Umbilical cord (tissue), 2 donors: ENCODE measurements around the gene SH3GL3. TPM values are rescaled to one million over a fixed set of nuclear protein-coding genes. Genes with fewer than 3 reads are reported as not detected.

Source experiments
- DNase-seq: peaks from one replicate; pipeline ENCODE4 v3.0.0-alpha.2; 2015; ENCODE audit warnings: low spot score
- total RNA-seq: library from RNA; depleted of rRNA; stranded (reverse); fragments of >200 nt; gene quantifications from one replicate; pipeline ENCODE4 v1.2.3, GENCODE V29; 2014; ENCODE audit warnings: low replicate concordance; ENCODE audit not compliant: insufficient read depth

The SH3GL3 gene
- total RNA-seq, 1 donor from 2014 or later = 24.8 TPM

- DNase-seq = peak; percentile 23
These were observed 118.5 kb downstream of the SH3GL3 start for GRCh38 chr15:83565553-83566159.

GRCh38 chr15:83567318-83567717, 120.2 kb downstream of the SH3GL3 start:
- no peak for DNase-seq

GRCh38 chr15:83569341-83569740, 122.2 kb downstream of the SH3GL3 start:
- DNase-seq = no peak

- no peak for DNase-seq
These were observed 123.6 kb downstream of the SH3GL3 start for GRCh38 chr15:83570756-83571155.

- DNase-seq = peak; percentile 49
These were observed 124.9 kb downstream of the SH3GL3 start for GRCh38 chr15:83571820-83572707.

- DNase-seq = no peak
These were observed 127.2 kb downstream of the SH3GL3 start for GRCh38 chr15:83574345-83574744.

GRCh38 chr15:83578691-83579090, 131.6 kb downstream of the SH3GL3 start:
- peak; percentile 36 for DNase-seq

GRCh38 chr15:83581381-83581780, 134.2 kb downstream of the SH3GL3 start:
- DNase-seq = no peak

GRCh38 chr15:83582381-83582780, 135.2 kb downstream of the SH3GL3 start:
- DNase-seq = peak; percentile 18

GRCh38 chr15:83585601-83586335, 138.6 kb downstream of the SH3GL3 start:
- peak; percentile 79 for DNase-seq

- DNase-seq = no peak
These were observed 139.9 kb downstream of the SH3GL3 start for GRCh38 chr15:83587091-83587490.

- DNase-seq = no peak
These were observed 141.3 kb downstream of the SH3GL3 start for GRCh38 chr15:83588441-83588840.

- peak; percentile 65 for DNase-seq
These were observed 145.4 kb downstream of the SH3GL3 start for GRCh38 chr15:83592370-83593040.

GRCh38 chr15:83595191-83595590, 148.1 kb downstream of the SH3GL3 start:
- no peak for DNase-seq

GRCh38 chr15:83598031-83598430, 150.9 kb downstream of the SH3GL3 start:
- DNase-seq = no peak

GRCh38 chr15:83602021-83602420, 154.9 kb downstream of the SH3GL3 start:
- no peak for DNase-seq

- DNase-seq = no peak
These were observed 157.4 kb downstream of the SH3GL3 start for GRCh38 chr15:83604549-83604948.

GRCh38 chr15:83605111-83605945, 158.2 kb downstream of the SH3GL3 start:
- DNase-seq = peak; percentile 16

- no peak for DNase-seq
These were observed 163.0 kb downstream of the SH3GL3 start for GRCh38 chr15:83610132-83610531.

- no peak for DNase-seq
These were observed 164.0 kb downstream of the SH3GL3 start for GRCh38 chr15:83610901-83611685.
